ENCODE results near the gene VEPH1. TPM values are rescaled to one million over a fixed set of nuclear protein-coding genes. Genes with fewer than 3 reads are reported as not detected.

The VEPH1 gene
- total RNA-seq, 1 donor from 2014 or later: 10.3 TPM

DNA sequence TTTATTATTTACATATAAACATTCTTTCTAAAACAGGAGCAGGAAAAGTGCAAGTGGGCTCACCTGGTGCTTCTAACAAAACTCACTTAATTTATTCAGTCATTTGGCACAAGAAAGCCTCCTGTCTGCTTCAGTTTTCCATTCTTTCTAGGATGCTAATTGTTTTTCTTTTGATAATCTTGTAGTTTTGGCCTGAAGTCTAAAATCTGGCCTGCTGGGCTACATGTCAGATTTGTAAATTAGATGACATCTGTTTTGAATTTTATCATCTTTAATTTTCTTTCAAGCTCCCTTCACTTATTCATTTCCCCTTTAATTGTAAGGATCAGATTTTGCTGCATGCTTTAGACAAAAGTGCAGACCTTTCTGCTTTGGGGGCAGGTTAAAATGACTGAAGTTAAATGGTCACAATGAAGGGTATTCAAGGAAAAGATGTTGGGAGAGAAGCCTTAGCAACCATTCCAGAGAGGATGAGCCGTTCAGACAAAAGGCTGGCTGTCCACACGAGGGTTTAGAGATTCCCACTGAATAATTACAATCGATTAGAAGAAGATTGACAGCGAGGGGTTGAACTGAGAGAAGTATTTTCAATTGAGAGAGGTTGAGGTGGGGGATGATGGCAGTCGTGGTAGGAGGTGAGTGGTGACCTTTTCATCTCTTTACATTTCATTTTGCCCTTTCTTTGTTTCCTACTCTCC lies 126.5 kb downstream of the VEPH1 start:
- Mint-ChIP-seq H3K27ac (ENCODE audit: unreplicated experiment) (no peak overlapping the region), H3K4me3 (ENCODE audit: unreplicated experiment) (no peak overlapping the region), H3K36me3 (ENCODE audit: low read depth, unreplicated experiment) (no peaks in the 10 kb centered on the region), H3K27me3 (ENCODE audit: unreplicated experiment) (no peaks in the 10 kb centered on the region), H3K4me1 (ENCODE audit: unreplicated experiment) (peaks cover 8% of the 10 kb centered on the region), H3K9me3 (ENCODE audit: unreplicated experiment) (no peaks in the 10 kb centered on the region)
- TF ChIP-seq CTCF (IDR thresholded peaks at IDR 0.05; ENCODE audit: unreplicated experiment): no peak
- DNase-seq (ENCODE audit: low spot score): no peak

GRCh38 chr3:157375342-157375986 lies 127.8 kb downstream of the VEPH1 start:
- Mint-ChIP-seq H3K27ac (ENCODE audit: unreplicated experiment) (no peak overlapping the region), H3K4me3 (ENCODE audit: unreplicated experiment) (no peak overlapping the region), H3K4me1 (ENCODE audit: unreplicated experiment) (peaks cover 8% of the 10 kb centered on the region), H3K9me3 (ENCODE audit: unreplicated experiment) (no peaks in the 10 kb centered on the region), H3K27me3 (ENCODE audit: unreplicated experiment) (no peaks in the 10 kb centered on the region), H3K36me3 (ENCODE audit: low read depth, unreplicated experiment) (no peaks in the 10 kb centered on the region)
- TF ChIP-seq CTCF (IDR thresholded peaks at IDR 0.05; ENCODE audit: unreplicated experiment): no peak
- DNase-seq (ENCODE audit: low spot score): no peak

DNA sequence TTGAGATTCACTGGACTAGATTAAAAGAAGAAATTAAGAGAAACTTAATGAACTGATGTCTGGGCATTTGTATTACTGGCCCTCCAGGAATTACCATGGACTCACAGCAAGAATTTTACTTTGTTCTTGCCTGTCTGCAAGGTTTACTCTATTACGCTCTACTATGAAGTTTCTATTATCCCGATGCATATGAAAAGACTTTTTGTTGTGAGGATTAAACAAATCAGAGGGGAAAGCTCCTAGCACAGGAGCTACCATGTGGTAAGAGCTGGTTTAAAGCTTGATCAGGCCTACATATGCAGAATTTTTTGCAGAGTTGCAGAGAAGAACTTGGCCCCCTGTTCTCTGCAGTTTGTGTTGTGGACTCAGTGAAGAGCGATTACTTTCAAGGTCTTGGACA lies 128.3 kb downstream of the VEPH1 start:
- H3K4me1 Mint-ChIP-seq (ENCODE audit: unreplicated experiment): peaks cover 8% of the 10 kb centered on the region
- no peaks in the 10 kb centered on the region for H3K27me3 Mint-ChIP-seq (ENCODE audit: unreplicated experiment)
- no peaks in the 10 kb centered on the region for H3K36me3 Mint-ChIP-seq (ENCODE audit: low read depth, unreplicated experiment)
- no peak overlapping the region for H3K4me3 Mint-ChIP-seq (ENCODE audit: unreplicated experiment)
- no peak for DNase-seq (ENCODE audit: low spot score)
- no peak overlapping the region for H3K27ac Mint-ChIP-seq (ENCODE audit: unreplicated experiment)
- no peak for TF ChIP-seq CTCF (IDR thresholded peaks at IDR 0.05; ENCODE audit: unreplicated experiment)
- H3K9me3 Mint-ChIP-seq (ENCODE audit: unreplicated experiment): no peaks in the 10 kb centered on the region

GRCh38 chr3:157373783-157374182 lies 129.4 kb downstream of the VEPH1 start:
- DNase-seq (ENCODE audit: low spot score): no peak
- TF ChIP-seq CTCF (IDR thresholded peaks at IDR 0.05; ENCODE audit: unreplicated experiment): no peak
- Mint-ChIP-seq H3K4me3 (ENCODE audit: unreplicated experiment) (no peak overlapping the region), H3K27ac (ENCODE audit: unreplicated experiment) (no peak overlapping the region), H3K4me1 (ENCODE audit: unreplicated experiment) (peaks cover 8% of the 10 kb centered on the region), H3K9me3 (ENCODE audit: unreplicated experiment) (no peaks in the 10 kb centered on the region), H3K27me3 (ENCODE audit: unreplicated experiment) (no peaks in the 10 kb centered on the region), H3K36me3 (ENCODE audit: low read depth, unreplicated experiment) (no peaks in the 10 kb centered on the region)

DNA sequence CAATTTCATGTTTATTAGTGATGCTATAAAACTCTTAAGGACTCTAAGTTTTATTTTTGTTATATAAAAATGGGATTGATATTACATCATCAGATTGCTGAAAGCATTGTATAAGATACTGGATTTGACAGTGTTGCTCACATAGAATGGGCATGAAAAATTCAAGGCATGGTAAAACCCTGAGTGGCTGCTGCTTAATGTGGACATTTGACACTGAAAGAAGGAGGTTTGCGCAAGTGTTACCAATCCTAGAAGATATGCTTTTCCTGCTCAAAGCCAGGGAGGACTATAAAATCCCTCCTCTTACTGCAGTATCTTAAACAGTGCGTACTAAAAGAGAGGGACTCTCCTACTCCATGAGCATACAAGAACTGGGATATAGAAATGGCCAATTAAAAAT lies 132.3 kb downstream of the VEPH1 start:
- H3K4me1 Mint-ChIP-seq (ENCODE audit: unreplicated experiment): peaks cover 5% of the 10 kb centered on the region
- no peak overlapping the region for H3K4me3 Mint-ChIP-seq (ENCODE audit: unreplicated experiment)
- H3K27ac Mint-ChIP-seq (ENCODE audit: unreplicated experiment): no peak overlapping the region
- no peaks in the 10 kb centered on the region for H3K9me3 Mint-ChIP-seq (ENCODE audit: unreplicated experiment)
- no peaks in the 10 kb centered on the region for H3K36me3 Mint-ChIP-seq (ENCODE audit: low read depth, unreplicated experiment)
- H3K27me3 Mint-ChIP-seq (ENCODE audit: unreplicated experiment): no peaks in the 10 kb centered on the region
- no peak for TF ChIP-seq CTCF (IDR thresholded peaks at IDR 0.05; ENCODE audit: unreplicated experiment)
- no peak for DNase-seq (ENCODE audit: low spot score)

Measured in endothelial cell (in vitro differentiated cells).